GM19324 (cell line): Measurements from ENCODE around the gene ATP8A2.

Experiments
- ATAC-seq: cut with Tn5 transposase; IDR thresholded peaks from one replicate; pipeline ENCODE4 v1.9.1; 2021; ENCODE audit warnings: mild to moderate bottlenecking, moderate library complexity; ENCODE audit not compliant: unreplicated experiment, low FRiP score

The ATP8A2 gene

GRCh38 chr13:25871389-25872125, 499.8 kb downstream of the ATP8A2 start:
- ATAC-seq: peak; percentile 70

DNA sequence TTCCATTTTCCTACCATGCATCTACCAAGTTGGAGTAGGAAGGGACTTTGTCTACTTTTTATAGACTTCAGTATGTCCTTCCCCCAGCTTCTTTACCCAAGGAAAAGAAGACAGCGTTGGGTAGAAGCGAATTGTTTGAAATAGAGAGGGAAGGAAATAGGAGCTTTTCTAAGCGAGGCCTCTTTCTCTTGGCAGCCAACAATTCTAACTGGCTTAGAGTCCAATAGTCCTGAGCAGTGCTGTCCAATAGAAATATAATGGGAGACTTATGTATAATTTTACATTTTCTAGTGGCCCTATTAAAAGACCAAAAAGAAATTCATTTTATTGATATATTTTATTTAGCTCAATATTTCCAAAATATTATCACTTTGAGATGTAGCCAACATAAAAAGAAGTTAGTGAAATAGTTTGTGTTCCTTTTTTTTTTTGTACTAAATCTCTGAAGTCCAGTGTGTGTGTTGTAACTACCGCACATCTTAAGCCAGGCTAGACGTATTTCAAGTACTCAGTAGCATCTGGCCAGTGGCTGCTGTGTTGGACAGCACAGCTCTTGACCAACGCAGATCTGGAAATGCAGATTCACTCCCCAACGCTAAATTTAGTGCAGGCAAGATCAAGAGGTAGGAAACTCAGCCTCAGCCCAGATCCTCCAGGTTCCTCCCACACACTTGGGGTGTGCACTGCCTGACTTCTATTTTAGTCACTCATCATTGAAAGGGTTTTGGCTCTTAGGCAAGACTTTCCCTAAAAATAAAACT, 500.9 kb downstream of the ATP8A2 start:
- no peak for ATAC-seq

GRCh38 chr13:25873242-25873612, 501.5 kb downstream of the ATP8A2 start:
- no peak for ATAC-seq

DNA sequence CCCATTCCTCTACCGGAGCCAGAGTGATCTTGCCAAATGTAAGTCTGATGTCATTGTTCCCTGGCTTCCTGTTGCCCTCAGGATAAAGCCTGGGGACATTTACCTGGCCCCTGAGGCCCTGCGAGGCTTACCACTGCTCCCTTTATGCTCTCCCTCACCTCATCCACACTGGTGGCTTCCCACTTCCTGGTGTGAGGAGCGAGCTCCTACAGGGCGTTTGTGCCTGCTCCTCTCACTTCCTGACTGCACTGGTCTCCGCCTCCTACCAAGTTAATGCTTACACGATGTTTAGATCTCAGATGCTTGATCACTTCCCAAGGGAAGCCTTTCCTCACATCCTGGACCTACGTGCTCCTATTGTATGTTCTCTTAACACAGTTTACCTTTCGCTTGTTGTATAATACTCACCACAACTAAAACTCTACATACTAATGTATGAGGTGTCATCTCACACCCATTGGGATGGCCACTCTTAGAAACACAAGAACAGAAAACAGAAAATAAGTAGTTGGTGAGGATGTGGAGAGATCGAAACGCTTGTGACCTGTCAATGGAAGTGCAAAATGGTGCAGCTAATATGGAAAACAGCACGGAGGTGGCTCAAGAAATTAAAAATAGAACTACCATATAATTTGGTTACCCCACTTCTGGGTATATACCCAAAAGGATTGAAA, 502.4 kb downstream of the ATP8A2 start:
- no peak for ATAC-seq

- ATAC-seq: no peak
These were observed 503.1 kb downstream of the ATP8A2 start for GRCh38 chr13:25874907-25875306.

DNA sequence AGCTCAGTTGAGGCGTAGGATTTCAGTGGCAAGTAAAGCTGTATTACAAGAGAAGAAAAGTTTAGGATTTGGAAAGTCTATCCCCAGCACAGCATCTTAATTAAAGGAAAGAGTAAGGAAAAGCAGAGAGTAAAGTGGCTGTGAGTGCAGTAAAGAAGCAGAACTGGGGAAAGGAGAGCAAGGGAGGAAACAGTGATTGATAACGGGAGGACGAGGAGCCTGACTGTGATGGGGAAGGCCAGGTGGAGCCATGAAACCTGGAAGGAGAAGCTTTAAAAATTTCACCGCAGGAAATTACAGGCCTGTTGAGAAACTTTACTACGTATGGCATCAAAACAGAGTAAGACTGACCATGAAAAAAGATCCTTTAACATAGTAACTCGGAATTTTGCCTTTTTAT, 504.5 kb downstream of the ATP8A2 start:
- no peak for ATAC-seq

GRCh38 chr13:25879466-25879865, 507.7 kb downstream of the ATP8A2 start:
- ATAC-seq: no peak

DNA sequence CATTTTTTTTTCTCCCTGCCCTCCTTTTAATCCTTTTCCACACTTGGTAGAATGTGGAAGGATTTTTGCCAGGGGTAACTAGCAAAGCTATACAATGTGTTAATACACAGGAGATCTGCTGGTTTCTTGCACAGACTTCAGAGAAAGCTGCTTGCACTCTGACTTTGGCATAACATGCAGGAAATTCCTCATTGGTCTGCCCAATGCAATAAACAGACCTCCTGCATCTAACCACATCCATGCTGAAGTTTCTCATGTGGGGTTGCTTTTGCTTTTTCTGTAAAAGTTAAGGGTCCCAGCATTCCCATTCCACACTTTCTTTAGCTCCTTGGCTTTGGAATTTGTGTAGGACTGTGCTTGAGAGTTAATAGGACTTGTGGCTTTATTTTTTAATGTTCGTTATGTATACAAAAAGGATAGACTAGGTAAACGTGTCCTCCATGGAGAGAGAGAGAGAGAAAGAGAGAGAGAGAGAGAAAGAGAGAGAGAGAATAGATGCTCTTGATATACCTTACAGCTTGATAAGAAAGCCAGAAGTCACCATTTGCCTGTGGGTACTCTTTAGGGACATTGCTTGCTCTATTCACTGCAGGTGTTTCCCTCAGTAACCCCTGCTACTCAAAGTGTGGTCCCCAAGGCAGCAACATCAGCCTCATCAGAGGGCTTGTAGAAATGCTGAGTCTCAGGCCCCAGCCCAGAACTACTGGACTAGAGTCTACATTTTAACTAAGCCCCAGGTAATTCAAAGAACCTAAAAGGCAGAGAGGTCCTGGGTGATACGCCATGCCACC, 509.6 kb downstream of the ATP8A2 start:
- no peak for ATAC-seq

GRCh38 chr13:25881971-25882451, 510.2 kb downstream of the ATP8A2 start:
- no peak for ATAC-seq

DNA sequence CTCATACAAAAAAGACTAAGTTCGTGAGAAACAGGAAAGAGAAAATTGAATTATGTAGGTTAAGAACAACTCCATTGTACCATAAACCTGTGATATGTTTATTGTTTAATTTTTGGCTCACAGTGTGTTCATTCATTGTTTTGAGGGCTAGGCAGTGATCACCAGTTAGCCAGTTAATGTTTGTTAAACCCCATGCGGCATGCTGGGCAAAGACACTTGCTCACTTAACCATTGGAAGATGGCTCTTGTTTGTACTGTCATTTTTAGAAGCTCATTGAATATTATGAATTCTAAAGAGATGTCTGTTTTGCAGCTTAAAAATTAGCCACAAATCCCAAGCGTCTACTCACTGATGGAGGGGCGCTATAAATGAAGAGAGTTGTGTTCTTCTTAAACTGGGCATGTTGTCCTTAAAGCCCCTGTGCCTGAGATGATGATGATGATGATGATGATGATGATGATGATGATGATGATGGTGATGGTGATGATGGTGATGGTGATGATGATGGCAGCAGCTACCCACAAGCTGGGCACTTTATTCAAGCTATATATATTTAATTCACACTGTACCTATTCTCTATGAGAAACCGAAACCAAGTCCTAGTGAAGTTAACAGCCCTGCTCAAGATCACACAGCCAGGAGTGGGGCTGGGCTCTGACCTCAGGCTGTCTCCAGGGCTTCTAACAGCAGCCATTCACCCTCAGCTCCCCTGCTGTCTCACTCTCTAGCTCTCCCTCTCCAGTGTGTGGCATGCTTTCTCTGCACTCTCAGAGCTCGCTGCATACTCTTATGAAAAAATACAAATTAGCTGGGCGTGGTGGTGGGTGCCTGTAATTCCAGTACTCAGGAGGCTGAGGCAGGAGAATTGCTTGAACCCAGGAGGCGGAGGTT, 510.9 kb downstream of the ATP8A2 start:
- no peak for ATAC-seq

GRCh38 chr13:25885418-25885817, 513.6 kb downstream of the ATP8A2 start:
- ATAC-seq: no peak

DNA sequence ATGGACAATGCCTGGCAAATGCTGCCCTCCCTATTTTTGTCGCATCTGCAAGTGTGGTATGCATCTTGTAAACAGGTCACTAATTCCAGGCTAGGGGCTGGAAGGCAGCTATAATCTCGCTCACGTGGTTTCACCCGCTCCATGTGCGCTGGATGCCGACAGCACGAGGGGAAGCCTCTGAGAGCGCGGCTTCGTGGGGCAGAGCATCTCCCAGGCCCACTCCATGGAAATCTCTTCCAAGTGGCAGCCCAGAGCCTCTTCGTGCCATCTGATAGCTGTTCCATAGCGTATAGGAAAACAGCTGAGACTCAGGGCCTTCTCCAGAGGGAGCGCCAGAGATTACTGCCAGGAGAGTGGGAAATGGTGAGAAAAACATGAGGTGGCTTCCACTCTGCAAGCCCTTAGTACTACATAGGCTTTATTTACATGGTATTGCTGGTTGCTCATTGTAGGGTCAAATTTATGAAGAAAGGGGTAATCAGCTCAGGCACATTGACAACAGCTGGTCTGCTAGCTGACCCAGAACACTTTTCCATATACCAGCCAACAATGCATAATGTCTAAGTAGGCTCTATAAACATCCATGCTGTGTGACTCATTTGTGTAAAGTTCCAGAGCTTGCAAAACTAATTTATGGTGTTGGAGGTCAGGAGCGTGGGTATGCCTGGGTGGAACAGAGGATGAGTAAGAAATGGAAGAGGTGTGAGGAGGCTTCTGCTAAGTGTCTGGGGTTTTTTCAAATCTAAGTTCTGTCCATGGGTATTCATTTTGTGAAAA, 514.9 kb downstream of the ATP8A2 start:
- no peak for ATAC-seq

DNA sequence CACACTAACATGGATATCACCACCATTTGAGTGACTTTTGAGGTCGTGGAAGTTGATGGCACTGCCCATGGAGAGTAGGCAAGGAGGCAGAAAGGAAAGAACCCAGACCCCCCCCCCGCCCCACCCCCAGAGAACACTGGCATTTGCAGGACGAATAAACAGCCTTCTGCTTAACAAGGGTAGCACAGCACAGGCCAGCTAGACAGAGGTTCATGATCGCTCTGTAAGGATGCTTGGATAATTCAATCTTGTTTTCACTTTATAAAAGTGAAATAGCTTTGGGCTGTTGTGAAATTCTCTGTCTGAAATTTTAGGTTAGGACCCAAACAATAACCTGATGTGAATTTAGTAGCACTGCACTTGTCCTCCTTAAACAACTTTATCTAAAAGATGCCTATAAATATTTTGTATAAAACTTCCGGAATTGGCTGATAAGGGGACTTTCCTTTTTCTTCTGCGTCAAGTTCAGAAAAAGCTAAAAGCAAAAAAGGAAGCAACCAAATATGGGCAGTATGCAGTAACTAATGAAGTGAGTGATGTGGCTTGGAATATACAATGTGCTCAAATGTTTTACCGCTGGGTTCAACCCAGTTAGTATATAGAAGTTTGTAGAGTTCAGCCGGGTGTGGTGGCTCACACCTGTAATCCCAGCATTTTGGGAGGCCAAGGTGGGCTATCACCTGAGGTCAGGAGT, 516.3 kb downstream of the ATP8A2 start:
- no peak for ATAC-seq

DNA sequence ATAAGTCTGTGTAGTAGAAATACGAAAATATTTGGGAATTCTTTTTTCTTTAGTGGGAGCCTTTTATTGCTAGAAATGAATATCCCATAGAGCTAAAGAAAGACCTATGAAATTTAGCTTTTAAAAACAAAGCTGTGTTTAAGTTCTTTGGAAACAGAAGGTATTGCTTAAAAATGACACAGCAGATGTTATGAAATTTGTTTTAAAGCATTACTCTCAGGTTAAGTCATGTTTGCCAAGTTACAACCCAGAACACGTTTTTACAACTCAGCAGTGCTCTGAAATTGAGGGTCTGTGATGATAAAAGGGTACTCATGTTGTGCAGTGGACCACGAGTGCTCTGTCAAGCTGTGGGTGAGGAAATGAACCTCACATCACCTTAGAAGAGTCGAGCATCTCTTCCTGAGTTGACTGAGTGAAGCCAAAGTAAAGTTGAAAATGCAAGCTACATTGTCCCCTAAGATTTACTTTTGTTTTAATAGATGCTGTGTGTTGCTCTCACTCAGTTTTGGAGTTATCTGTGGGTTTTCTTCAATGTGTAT, 519.0 kb downstream of the ATP8A2 start:
- ATAC-seq: no peak

- no peak for ATAC-seq
These were observed 527.2 kb downstream of the ATP8A2 start for GRCh38 chr13:25898991-25899390.

DNA sequence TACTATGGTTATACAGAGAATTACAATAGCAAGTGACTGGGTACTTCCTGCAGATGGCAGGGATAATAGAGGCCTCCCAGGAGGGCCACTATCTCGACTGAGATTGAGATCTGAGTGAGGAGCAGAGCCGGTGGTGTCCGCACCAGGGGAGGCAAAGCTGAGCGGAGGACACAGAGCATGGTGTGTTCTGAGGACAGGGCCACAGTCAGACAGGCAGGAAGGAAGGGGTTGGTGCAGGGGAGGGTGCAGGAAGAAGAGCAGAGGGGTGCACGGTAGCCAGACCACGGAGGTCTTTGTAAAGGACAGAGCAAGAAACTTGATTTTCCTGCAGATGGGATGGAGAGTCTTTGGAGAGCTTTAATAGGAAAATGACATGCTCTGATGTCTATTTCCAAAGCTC, 527.7 kb downstream of the ATP8A2 start:
- ATAC-seq: no peak

- ATAC-seq: no peak
These were observed 528.2 kb downstream of the ATP8A2 start for GRCh38 chr13:25899952-25900351.
